A673 (cell line): ENCODE data around the gene CDH12.

ENCODE experiments used
- CTCF ChIP-seq: fragments of 300-800, 200-600 bp; sonication (generic); conservative IDR thresholded peaks from 2 replicates; pipeline ENCODE4 v1.5.1; 2017; ENCODE audit warnings: low read depth, mild to moderate bottlenecking, antibody characterized with exemption, low read length, moderate library complexity, mixed read lengths
- EZH2 ChIP-seq: fragments of 200-600 bp; sonication (generic); IDR thresholded peaks from 2 replicates; pipeline ENCODE4 v1.6.1; 2017; ENCODE audit warnings: borderline replicate concordance, low read depth, mild to moderate bottlenecking, mixed read lengths, antibody characterized with exemption, low read length; ENCODE audit not compliant: poor library complexity, severe bottlenecking

DNA sequence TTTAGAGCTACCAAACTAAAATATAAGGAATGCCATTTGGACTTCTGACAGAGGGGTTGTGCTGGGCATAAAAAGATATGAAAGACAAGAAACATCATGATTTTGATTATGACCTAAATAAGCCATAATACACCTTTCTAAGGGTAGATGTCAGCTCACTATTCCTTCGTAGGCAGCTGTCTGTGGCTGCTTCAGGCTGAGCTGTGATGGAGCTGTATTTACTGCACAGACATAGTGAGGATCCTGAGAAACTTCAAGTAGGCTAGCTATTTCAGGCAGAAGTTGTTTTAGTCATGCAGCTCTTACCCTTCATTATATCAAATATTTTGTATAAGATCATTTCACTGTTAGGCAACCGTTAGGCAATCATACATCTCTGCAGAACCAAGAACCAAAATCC lies 511.7 kb downstream of the CDH12 start:
- TF ChIP-seq CTCF (no peak), EZH2 (no peak)
